Measurements from ENCODE around the gene CYP27B1. TPM values are rescaled to one million over a fixed set of nuclear protein-coding genes. Genes with fewer than 3 reads are reported as not detected.

CYP27B1 gene
- total and polyA plus RNA-seq, 9 of the 15 experiments (the other 6 are each of a cell fraction or from before 2014, with no cell fraction given) = 0.18 to 4.2 (median 1.8) TPM

- peak; percentile 42 for ATAC-seq
- TF ChIP-seq RCOR1 (IDR thresholded peaks at IDR 0.05; ENCODE audit: borderline replicate concordance in 1 of 2, low read depth in 2 of 2, low read length in 2 of 2) = no peak
- no peak for TF ChIP-seq HBP1 (CRISPR knock-in tag; IDR thresholded peaks at IDR 0.05)
- TF ChIP-seq FOXK1 (CRISPR knock-in tag; IDR thresholded peaks at IDR 0.05; ENCODE audit: borderline replicate concordance) = 0 out of 2 replicates have a peak, but pooled peaks have one; percentile 24
- 0 out of 2 replicates have a peak, but pooled peaks have one; percentile 5 for TF ChIP-seq POLR2AphosphoS5 (IDR thresholded peaks at IDR 0.05; ENCODE audit: control insufficient read depth, insufficient read depth, low read depth, low read length)
- peak; percentile 59 for TF ChIP-seq GABPA (tag; conservative IDR thresholded peaks at IDR 0.05; ENCODE audit: low read depth)
- peak; percentile 76 for TF ChIP-seq POLR2A (conservative IDR thresholded peaks at IDR 0.05)
- TF ChIP-seq XRCC5 (IDR thresholded peaks at IDR 0.05; ENCODE audit: low read depth, low read length) = no peak
- 0 out of 2 replicates have a peak, but pooled peaks have one; percentile 43 for TF ChIP-seq ZNF232 (CRISPR knock-in tag; IDR thresholded peaks at IDR 0.05)
- peak; percentile 74 for TF ChIP-seq SUPT5H (IDR thresholded peaks at IDR 0.05)
- no peak for TF ChIP-seq MYC (IDR thresholded peaks at IDR 0.05; ENCODE audit: low read depth, low read length)
- TF ChIP-seq MYC (CRISPR knock-in tag; IDR thresholded peaks at IDR 0.05; ENCODE audit: borderline replicate concordance, low read depth) = peak; percentile 14; the same call in 1 of the 2 replicates
- TF ChIP-seq ZNF764 (CRISPR knock-in tag; IDR thresholded peaks at IDR 0.05; ENCODE audit: low read depth) = no peak
- 0 out of 2 replicates have a peak, but pooled peaks have one; percentile 10 for TF ChIP-seq PTBP1 (IDR thresholded peaks at IDR 0.05; ENCODE audit: low read depth, low read length)
- peak; percentile 32 for TF ChIP-seq SNRNP70 (optimal IDR thresholded peaks at IDR 0.05; ENCODE audit: low read depth, low read length)
- TF ChIP-seq POLR2H (tag; IDR thresholded peaks at IDR 0.05; ENCODE audit: low read depth) = 0 out of 2 replicates have a peak, but pooled peaks have one; percentile 61
- 0 out of 2 replicates have a peak, but pooled peaks have one; percentile 10 for TF ChIP-seq SMAD4 (CRISPR knock-in tag; conservative IDR thresholded peaks at IDR 0.05)
- no peak for TF ChIP-seq ELK3 (CRISPR knock-in tag; IDR thresholded peaks at IDR 0.05)
- TF ChIP-seq NR3C1 (CRISPR knock-in tag; IDR thresholded peaks at IDR 0.05) = no peak
- no peak for TF ChIP-seq CXXC5 (CRISPR knock-in tag; IDR thresholded peaks at IDR 0.05)
- no peak for TF ChIP-seq IFI16 (CRISPR knock-in tag; IDR thresholded peaks at IDR 0.05)
These were observed 21.4 kb downstream of the CYP27B1 start for GRCh38 chr12:57745485-57745881.

More at GRCh38 chr12:57745485-57745881, 21.4 kb downstream of the CYP27B1 start:
- WGBS (ENCODE audit: insufficient coverage, low coverage, missing lambda C conversion rate) = 32% methylated on average over 8 of the region's 8 CpGs
- FAIRE-seq = no peak
- no peaks in the 10 kb centered on the region for H3K9me1 ChIP-seq (ENCODE audit: control insufficient read depth, insufficient read depth, low read length)
- DNase-seq (ENCODE audit: extremely low read depth in 1 of 4, low spot score in 3 of 4) = peak in 1 of 4 experiments; percentile 50
- ChIA-PET POLR2A (interaction anchor here (0.6 to 2.5 kb wide), 13 partner anchors 9 to 226 kb away, joined by 3 to 15 read pairs (median 3); partner anchors contain the start of genes CYP27B1, DDIT3, EEF1AKMT3 and METTL1), CTCF (ENCODE audit: low intra/inter-chr PET ratio) (no interaction called here)
- no peaks in the 10 kb centered on the region for H4K20me1 ChIP-seq (replicated peaks; ENCODE audit: control insufficient read depth, insufficient read depth, low read length)
- H3K27ac ChIP-seq (ENCODE audit: extremely low read depth, low read depth, low read length) = peak overlapping the region; percentile 84
- peaks cover 10% of the 10 kb centered on the region in 2 experiments; a peak in 3 of 5 replicates for H3K4me1 ChIP-seq (replicated peaks in 1 of 2; ENCODE audit: control insufficient read depth in 2 of 2, insufficient read depth in 2 of 2, low read length in 2 of 2)
- H3K4me3 ChIP-seq = peak overlapping the region; percentile 59
- H3K9me3 ChIP-seq (replicated peaks; ENCODE audit: control insufficient read depth, insufficient read depth, low read depth, low read length) = no peaks in the 10 kb centered on the region
- in situ Hi-C loops (cut with MboI) (loop anchor here (10.0 kb wide), 1 partner anchor 431 kb away; no protein-coding TSS in a partner anchor), intact Hi-C loops (cut with micrococcal nuclease) (no loop called here)
- H3K27me3 ChIP-seq (ENCODE audit: control insufficient read depth in 2 of 2, insufficient read depth in 2 of 2, low read length in 2 of 2) = peaks cover 0 to 3% of the 10 kb centered on the region in 2 experiments; a peak in 2 of 5 replicates
- BruUV-seq (replicated peaks) = no TSS peak
- peak overlapping the region; percentile 88 to 95 for H3K9ac ChIP-seq (ENCODE audit: insufficient read depth in 1 of 2, low read depth in 2 of 2, low read length in 2 of 2)
- peaks cover 45% of the 10 kb centered on the region for H3K36me3 ChIP-seq (ENCODE audit: control insufficient read depth, insufficient read depth, low read length)
- H3K4me2 ChIP-seq (ENCODE audit: insufficient read depth, low read length) = peak overlapping the region; percentile 88
- H3K79me2 ChIP-seq (ENCODE audit: control insufficient read depth, insufficient read depth, low read length) = peaks cover 24% of the 10 kb centered on the region
- peak overlapping the region; percentile 68; the same call in 1 of the 2 replicates for H2AFZ ChIP-seq (ENCODE audit: low read depth, low read length)
